HG03354 (cell line): ENCODE results near the gene RAMP3.
"Not testable (repeated sequence)": the region's sequence is repeated elsewhere in the genome, so short reads cannot be mapped to it uniquely, and the experiment has no call there.

ENCODE experiments used
- ATAC-seq: cut with Tn5 transposase; IDR thresholded peaks from one replicate; pipeline ENCODE4 v1.9.1; 2021; ENCODE audit warnings: mild to moderate bottlenecking; ENCODE audit not compliant: unreplicated experiment, poor library complexity, severe bottlenecking

Gene RAMP3

DNA sequence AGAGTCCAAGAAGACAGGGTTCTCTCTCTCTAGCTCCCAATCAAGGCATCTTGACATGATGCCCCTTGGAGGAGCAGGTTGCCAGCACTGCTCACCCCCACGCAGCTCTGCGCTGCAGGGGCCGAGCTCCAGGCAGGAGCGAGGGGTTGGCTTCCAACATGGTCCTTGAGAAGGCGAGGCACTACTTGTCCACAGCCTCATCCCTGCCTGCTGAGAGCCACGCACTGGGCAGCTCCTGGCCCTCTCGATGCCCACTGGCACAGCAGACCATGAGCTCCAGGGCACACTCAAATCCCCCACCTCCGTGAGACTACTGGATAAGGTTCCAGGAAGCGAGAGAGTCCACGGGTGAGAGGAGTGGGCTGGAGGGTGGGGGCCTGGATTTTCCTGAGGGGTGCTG, 31.1 kb downstream of the RAMP3 start:
- no peak for ATAC-seq

DNA sequence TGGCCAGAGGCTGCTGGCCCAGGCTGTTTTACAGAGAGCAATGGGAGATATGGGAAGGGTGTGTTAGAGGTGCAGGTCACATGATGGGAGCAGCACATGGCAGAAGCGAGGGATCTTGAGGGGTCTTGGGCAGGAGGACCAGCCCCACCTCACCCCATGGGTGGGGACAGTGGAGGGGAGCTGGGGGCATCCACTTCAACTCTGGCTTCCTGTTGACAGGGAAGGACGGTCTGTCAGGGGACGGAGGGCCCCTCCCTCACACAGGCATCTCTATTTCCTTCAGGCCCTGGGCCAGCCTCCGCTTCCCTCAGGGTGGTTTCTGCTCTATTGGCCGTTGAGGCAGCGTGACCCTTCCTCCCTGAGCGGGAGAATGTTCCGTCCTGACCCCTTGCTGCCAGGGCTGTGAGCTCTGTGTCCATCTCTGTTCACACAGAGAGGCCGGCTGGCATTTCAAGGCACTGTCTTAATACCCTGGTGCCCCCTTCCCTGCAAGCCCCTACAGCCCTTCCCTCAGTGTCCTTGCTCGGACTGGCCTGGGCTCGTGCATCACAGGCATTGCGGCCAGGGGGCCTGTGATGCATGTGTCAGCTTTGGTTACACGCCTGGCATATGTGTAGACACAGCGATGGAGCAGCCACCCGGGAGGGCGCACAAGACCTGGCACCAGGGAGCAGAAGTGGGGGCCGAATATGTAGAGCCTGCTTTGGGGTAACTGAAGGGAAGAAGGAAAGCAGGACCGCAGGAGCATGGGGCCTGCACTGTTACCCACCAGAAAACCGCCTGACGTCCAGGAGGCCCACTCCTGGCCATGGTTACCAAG, 31.8 kb downstream of the RAMP3 start:
- ATAC-seq, result no peak

DNA sequence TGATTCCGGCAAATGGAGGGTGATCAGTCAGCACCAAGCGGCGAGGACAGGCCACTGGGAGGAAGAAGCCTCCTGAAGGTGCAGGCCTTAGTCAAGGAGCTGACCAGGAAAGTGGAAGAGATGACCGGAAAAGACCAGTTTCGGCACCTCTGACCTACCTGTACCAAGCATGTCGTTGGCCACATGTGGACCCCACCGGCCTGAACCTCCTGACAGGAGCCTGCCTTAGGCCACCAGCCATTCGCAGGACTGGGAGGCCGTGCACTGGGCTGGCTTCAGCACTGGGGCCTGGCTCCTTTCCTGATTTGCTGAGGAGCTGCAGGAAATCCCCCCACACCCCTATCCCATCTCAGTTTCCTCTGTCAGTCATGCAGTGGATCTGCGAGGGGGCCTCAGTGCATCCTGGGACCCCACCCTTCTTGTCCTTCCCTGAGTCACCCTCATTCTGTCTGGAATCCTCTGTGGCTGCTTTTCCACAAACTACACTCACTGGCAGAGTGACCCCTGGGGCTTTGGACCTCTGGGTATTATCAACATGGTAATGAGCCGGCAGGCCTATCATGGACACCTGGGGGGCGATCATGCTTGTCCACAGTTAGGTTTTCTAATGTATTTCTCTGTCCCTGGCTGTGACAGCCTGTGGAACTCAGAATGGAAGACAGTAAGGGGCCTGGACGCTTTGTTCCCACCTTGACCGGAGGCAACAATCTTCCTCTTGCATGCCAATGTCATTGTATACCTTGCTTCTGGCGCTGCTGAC, 33.0 kb downstream of the RAMP3 start:
- no peak for ATAC-seq

DNA sequence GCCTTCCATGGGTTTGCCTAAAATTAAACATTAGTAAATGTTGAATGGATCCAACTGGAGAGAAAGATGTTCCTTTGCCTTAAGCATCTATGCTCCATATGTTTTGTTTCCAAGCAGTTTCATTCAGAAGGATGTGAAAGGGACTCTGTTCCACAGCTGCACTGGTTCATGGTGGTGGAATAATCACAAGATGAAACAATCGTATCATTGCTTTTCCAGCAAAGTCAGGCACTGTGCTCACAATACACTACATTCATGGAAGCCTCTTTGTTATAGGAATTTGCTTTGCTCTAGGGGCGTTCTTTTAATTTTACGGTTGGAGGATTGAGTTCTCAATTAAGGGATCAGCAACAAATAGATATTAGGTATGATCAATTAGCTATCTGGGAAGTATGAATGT, 33.8 kb downstream of the RAMP3 start:
- ATAC-seq, result no peak

DNA sequence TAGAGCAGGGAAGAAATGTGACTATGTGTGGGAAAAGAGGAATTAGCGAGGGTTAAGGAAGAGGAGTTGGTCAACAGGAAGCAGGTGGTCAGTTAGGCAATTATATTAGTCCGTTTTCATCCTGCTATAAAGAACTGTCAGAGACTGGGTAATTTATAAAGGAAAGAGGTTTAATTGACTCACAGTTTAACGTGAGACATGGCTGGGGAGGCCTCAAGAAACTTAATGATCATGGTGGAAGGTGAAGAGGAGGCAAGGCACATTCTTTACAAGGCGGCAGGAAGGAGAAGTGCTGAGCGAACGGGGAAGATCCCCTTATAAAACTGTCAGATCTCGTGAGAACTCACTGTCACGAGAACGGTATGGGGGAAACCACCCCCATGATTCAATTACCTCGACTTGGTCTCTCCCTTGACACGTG, 35.0 kb downstream of the RAMP3 start:
- no peak for ATAC-seq

DNA sequence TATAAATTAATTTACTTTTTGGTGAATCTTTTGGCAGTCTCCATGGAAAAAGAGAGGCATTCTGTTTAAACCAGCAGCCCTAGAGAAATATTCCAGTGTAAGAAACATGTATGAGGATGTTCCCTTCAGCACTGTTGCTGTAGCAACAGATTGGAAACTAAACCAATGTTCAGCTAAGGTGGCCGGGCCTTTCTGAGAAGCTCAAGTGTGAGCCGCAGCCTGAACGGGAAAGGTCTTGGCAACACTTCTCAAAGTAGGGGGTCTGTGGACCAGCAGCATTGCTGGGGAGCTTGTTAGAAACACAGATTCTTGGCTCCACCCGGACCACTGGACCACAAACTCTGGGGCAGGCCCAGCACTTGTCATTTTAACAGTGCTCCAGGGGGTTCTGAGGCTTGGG, 36.2 kb downstream of the RAMP3 start:
- no peak for ATAC-seq

DNA sequence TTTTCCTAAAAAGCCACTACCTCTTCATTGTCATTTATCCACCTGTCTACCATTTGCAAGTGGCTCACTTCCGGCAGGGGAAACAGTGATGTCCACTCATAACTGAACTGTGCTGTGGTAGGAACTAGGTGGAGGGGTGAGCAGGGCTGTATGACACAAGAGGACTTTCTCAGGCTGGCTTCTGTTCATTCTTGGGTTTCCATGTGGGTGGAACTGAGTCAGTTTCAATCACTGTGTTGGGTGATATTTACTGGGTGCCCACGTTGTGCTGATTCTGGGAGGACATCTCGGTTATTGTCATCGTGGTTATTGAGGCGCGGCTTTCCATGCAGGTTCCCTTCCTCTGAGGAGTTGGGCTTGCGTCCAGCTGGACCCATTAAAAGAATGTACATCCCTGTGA, 38.8 kb downstream of the RAMP3 start:
- ATAC-seq, result peak; percentile 75

DNA sequence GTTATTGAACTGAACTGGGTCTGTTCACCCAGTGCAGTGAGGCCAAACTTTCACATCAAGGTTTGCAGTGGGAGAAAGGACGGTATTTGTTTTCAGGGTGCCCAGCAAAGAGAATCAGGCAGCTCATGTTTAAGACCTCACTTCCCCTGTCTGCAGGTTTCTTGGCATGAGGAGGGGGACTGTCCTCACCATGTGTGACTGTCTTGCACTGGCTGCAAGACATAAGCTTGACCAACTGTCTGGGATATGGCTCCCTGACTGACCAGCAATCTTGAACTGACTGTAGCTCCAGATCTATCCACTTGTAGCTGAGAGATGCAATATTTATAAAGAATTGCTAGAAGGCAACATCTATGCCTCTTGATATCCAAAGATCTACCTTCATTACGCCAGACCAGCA, 39.9 kb downstream of the RAMP3 start:
- ATAC-seq, result no peak

DNA sequence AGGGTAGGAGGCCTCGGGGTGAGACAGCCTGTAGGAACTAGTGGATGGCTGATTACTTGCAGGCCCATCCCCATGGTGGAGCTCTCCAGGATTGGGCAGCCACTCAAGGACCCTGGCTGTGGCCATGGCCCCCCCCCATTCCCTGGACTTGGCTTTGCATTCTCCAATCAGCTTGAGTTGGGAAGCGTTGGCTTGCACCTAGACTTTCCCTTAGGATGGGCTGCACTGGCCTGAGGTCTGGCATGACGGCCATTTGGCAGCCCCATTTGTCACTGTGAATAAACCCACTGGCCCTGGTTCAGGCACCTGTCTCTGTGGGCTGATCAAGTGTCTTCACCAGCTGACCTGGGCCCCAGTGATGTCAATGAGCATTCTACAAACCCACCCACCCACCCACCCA, 41.4 kb downstream of the RAMP3 start:
- ATAC-seq, result no peak

DNA sequence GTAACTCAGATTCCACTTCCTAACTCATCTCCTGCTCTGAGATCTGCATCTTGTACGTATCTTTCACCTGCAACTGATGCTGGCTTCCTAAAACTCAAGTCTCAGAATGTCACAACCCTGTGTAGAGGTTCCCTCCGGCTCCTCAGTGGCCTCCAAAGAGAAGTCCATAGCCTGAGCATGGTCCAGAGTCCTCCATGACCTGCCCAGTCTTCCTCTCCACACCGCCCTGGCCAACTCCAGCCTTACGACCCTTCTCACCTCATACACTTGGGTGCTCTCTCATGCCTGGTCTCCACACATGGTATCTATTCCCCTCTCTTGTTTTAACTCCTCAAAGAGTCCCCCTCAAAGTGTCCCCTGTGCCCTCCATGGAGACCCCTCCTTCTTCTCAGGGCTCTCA, 41.9 kb downstream of the RAMP3 start:
- ATAC-seq, result no peak

DNA sequence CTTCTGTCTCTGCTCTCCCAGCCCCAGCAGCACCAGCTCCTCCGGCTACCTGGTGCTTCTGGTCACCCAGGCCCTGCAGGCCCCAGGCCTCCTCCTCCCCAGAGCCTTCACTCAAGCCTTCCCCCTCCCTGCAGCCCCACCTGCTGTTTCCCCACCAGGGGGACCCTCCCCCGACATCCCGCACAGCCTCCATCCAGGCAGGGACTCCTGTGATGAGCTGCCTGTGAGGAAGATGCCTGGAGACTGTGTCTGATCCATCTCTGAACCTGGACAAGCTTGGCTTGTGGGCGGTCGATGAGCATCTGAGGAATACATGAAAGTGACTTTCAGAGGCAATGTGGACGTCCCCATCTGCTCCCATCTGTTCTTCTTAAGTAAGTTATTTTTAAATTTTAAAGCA, 45.0 kb downstream of the RAMP3 start:
- ATAC-seq, result no peak

DNA sequence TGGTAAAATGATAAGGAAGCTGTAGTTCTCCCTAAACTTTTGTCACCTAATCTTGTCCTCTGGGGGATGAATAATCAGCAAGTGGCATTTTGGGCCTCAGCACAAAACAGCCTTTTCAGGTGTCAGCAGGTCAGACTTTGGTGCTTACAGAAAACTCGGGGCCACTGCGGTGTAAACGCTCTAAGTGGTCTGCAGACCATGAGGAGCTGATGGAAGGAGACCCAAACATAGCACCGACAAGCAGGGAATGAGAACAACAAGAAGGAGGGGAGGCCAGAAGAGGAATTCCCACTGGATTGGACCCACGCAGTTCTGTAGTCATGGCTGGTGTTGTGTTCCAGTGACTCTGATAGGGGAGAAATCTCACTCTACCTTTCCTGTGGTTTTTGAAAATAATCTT, 45.4 kb downstream of the RAMP3 start:
- no peak for ATAC-seq

DNA sequence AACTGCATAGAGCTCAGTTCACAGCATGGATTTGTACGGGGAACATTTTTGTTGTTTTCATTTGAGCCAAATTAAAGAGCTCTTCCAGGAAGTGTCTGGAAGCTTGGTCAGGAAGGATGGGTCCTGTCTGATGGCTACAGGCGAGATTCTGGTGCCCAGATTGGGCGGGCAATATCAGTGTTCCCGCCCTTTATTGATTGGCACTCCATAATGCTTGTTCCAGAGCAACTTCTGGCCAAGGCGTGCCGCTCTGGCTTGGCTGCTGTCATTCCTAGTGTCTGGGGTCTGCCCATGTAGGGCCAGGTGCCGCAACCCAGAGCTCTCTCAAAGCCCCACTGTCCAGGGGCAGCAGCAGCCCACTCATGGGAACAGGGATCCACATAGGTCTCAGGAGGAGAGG, 45.9 kb downstream of the RAMP3 start:
- ATAC-seq, result no peak

DNA sequence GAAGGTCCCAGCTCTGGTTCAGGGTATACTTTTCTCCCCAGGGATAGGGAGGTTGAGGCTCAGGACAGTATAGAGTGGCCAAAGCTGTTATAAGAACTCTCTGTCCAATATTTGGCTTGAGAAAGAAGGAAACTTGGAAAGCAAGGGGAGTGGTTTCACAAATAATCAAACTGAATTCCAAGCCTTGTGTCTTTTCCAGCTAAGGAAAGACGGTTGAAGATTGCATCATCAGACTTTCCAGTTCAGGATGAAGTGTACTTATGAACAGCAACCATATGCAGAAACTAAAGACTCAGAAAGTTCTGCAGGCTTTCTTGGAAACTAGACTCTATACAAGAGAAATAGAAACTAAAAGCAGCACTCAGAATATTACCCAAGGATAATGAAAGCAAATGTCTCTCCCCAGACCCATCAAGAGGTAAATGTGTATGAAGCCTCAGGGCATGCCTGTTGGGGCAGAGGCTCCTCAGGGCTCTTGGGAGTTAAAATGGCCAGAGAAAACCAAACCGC, 46.4 kb downstream of the RAMP3 start:
- peak; percentile 91 for ATAC-seq

DNA sequence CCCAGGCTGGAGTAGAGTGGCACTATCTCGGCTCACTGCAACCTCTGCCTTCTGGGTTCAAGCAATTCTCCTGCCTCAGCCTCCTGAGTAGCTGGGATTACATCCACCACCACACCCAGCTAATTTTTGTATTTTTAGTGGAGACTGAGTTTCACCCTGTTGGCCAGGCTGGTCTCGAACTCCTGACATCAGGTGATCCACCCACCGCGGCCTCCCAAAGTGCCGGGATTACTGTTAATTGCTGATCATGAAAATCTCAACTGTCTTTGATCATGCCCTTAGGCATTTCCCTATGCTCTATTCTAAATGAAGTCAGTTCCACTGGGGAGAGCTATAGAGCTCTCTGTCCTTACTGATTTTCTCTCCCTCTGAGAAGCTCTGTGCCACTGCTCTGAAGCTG, 48.7 kb downstream of the RAMP3 start:
- not testable (repeated sequence) for ATAC-seq

DNA sequence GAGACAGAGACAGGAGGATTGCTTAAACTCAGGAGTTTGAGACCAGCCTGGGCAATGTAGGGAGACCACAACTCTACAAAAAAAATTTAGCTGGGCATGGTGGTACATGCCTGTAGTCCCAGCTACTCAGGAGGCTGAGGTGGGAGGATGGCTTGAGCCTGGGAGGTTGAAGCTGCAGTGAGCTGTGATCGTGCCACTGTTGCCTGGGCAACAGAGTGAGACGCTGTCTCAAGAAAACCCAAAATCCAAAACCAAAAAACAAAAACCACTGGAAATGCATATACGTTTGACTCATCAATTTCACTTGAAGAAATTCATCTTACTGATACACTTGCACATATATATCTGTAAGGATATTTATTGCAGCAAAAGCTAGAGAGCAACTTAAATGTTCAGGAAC, 52.3 kb downstream of the RAMP3 start:
- ATAC-seq, result not testable (repeated sequence)

DNA sequence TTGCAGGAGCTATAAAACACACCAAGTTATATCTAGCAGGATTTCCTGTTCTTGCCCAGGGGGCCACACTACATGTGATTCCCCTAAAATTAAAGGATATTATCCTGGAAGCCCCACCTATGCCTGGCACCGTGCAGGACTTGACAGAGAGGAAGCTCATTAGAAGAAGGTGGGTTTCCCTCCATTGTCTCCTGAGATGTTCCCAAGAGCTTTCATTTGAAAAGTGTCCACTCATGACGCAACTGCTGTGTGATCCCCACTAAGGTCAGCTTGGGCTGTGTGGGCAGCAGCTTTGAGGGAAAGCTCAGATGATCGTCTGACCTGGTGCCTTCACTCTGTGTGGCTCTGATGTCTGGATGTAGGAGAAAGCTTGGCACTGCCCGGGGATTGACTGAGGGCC, 53.5 kb downstream of the RAMP3 start:
- no peak for ATAC-seq

DNA sequence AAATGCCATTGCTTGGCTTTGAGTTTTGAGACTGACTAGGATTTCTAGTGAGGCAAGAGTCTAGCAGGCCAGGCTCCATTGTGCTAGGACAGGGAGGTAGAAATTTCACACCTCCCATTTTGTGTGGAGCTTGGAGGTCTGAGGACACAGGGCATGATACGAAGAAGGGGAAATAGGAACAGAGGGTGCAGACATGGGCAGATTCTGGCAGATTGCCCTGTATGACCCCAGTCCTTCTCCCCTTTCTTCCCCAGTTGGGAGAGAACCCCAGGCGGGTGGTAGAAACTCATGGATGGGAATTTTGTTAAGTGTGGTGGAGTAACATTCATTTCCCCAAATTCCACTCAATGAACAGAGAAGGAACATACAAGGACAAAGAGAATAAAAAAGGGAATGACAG, 54.4 kb downstream of the RAMP3 start:
- no peak for ATAC-seq

DNA sequence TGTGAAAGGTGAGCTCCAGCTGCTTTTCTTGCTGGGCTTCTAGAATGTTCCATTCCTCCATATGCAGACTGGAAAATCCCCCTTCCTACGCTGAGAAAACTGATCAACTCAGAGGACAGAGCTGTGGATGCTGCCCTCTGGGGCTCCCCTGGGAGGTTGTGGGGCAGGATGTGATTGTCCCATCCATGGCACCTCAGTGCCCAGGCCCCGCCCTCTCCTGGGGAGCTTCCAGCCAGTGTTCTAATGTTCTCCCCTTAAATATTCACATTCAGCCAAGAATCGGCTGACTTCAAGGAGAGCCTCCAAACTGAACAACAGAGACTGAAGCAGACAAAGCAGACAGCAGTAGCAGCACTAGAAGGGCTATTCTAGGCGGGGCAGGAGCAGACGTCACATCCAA, 55.0 kb downstream of the RAMP3 start:
- no peak for ATAC-seq

DNA sequence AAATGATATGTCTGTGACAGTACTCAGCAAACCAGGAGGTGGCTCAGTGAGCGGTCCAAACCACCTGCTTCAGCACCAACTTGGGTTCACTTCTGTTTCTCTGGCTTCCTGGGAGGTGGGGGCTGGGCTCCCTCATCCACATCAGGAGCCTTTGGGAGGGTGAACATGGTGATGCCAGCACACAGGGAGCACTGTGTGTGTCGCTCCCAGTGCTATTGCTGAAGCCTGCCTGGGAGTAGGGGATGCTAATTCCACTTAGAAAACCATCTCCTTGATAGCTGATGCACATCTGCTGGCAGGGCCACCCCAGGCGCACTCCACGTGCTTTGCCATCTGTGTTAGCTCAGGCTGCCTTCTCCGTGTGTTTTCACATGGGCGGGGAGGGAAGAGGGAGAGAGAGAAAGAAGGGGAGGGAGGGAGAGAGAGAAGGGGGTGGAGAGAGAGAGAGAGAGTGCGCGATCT, 58.0 kb downstream of the RAMP3 start:
- ATAC-seq, result no peak

DNA sequence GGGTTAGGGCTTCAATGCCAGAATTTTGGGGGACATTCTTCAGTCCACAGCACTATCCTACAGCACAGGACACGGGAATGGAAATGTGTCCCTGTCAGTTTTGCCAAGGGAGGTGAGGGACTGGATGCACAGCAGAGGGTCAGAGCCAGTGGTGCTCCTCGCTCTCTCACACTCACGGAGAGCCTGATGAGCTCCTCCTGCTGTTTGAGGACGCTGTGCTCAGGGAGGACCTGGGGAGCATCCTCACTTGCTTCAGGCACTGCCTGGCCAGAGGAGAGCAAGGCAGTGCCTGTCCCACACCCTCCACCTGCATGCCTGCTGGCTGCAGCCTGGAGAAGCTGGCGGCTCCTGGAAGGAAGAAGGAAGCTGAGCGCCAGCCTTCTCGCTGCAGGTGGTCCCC, 58.6 kb downstream of the RAMP3 start:
- no peak for ATAC-seq
